Ovary (tissue), 9 donors: ENCODE measurements around the gene UNC119B. TPM values are rescaled to one million over a fixed set of nuclear protein-coding genes. Genes with fewer than 3 reads are reported as not detected.

ENCODE experiments used
- DNase-seq, 5 donors: peaks; one replicate each; pipeline ENCODE4 v3.0.0-alpha.2; 2019 to 2020
- H3K27ac ChIP-seq, 2 donors: fragments of 200-600 bp; one replicate each; pipeline versions ENCODE4 v1.5.1 to v1.8.0; 2019 to 2022
- H3K27me3 ChIP-seq: fragments of 200-600 bp; one replicate; pipeline ENCODE4 v1.8.0; 2022
- H3K36me3 ChIP-seq: fragments of 200-600 bp; sonication (generic); one replicate; pipeline ENCODE4 v1.5.1; 2019
- H3K4me1 ChIP-seq: one replicate; pipeline ENCODE4 v1.8.1; 2013; ENCODE audit warnings: mild to moderate bottlenecking, moderate library complexity; ENCODE audit not compliant: insufficient read depth
- H3K4me3 ChIP-seq: fragments of 200-600 bp; sonication (generic); one replicate; pipeline ENCODE4 v1.5.1; 2017
- H3K9me3 ChIP-seq, 2 donors: fragments of 200-600 bp in 1 of 2; sonication (generic) in 1 of 2; one replicate each; pipeline versions ENCODE4 v1.5.1 to v1.8.1; 2013 to 2019; ENCODE audit warnings: mild to moderate bottlenecking in 1 of 2, moderate library complexity in 1 of 2
- CTCF ChIP-seq, 3 donors: fragments of 450-650 bp in 2 of 3; fragments of 200-600 bp in 1 of 3; IDR thresholded peaks; one replicate each; pipeline versions ENCODE4 v1.5.1 to v1.8.0; 2016 to 2022; ENCODE audit warnings: antibody characterized with exemption in 3 of 3, mild to moderate bottlenecking in 1 of 3
- EP300 ChIP-seq: sonication (generic); formaldehyde crosslinking; IDR thresholded peaks from one replicate; pipeline ENCODE4 v1.6.1; 2017; ENCODE audit warnings: antibody characterized with exemption
- POLR2A ChIP-seq: fragments of 450-650 bp; IDR thresholded peaks from one replicate; pipeline ENCODE4 v1.6.1; 2017; ENCODE audit warnings: antibody characterized with exemption, mild to moderate bottlenecking, moderate library complexity
- WGBS, 3 donors: extraction: QIAGEN DNeasy Blood & Tissue Kit in 1 of 3; methylation state at CpG; one replicate each; pipeline versions ENCODE4 v1.1.5 to v1.1.7; 2013 to 2017; 5-methylcytosine and 5-hydroxymethylcytosine counted together
- intact Hi-C, 4 donors: fragments of 100-400 bp; cut with DNase I; formaldehyde crosslinking; loops; one replicate each; pipeline versions ENCODE4 v1.11.0 to v1.15.1; 2022 to 2023
- polyA plus RNA-seq, 2 donors: library from polyadenylated mRNA; stranded (reverse); fragments of 200-250 nt in 1 of 2; fragments of 350-450 nt in 1 of 2; fragmentation: Illumina TruSeq in 1 of 2; extraction: RNeasy Lipid Tissue Mini Kit (QIAGEN cat#74804) in 1 of 2; gene quantifications; one replicate each; pipeline ENCODE4 v1.2.3, GENCODE V29; 2013 to 2014
- total RNA-seq, 7 donors: library from RNA; depleted of rRNA in 2 of 7; stranded (reverse); fragments of >200 nt in 2 of 7; fragmentation: NEBNext Ultra II Directional in 3 of 7; extraction: Animal tissue kit (Norgen Biotek cat#: 25700) in 3 of 7; gene quantifications; one replicate each; pipeline versions ENCODE4 v1.1.0 to v1.2.4, GENCODE V29; 2016 to 2023
- donor health status: DM: no; HTN: no; CAD: no; lungs with moderate emphysema.
- donor health status: DM: no; HTN: no; CAD: no.
- donor health status: Bipolar disorder and iron deficiency.
- donor health status: DM: yes; HTN: yes; CAD: no.
- donor health status: DM: no; HTN: no; CAD: no.
- donor health status: DM: yes; HTN: yes; CAD: no.

Gene UNC119B
- total and polyA plus RNA-seq, 9 donors = 18.4 to 54.4 (median 44.4) TPM

DNA sequence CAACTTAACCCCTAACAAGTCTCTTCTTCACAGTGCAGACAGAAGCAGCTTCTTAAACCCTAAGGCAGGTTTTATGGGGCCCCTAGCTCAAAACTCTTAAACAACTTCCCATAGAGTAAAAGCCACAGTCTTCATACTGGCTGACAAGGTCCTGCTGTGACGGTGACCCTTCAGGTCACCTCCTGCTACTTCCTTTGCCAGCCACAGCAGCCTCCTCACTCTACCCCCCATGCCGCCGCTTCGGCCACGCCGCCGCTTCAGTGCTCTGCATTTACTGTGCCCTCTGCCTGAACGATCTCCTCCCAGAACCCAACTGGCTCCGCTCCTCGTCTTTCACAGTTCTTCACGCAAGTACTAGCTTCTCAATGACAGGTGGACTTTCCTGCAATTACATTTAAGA is 60.8 kb downstream of the UNC119B start:
- DNase-seq = no peak
- intact Hi-C loops = no loop called here
- H3K9me3 ChIP-seq = no peaks in the 10 kb centered on the region
- no peak for TF ChIP-seq POLR2A
- no peak for TF ChIP-seq CTCF (IDR thresholded peaks at IDR 0.05)
- TF ChIP-seq EP300 = no peak
- H3K36me3 ChIP-seq = no peaks in the 10 kb centered on the region
- H3K27me3 ChIP-seq = no peaks in the 10 kb centered on the region
- no peaks in the 10 kb centered on the region for H3K4me1 ChIP-seq
- 87 to 90% (median 89%) methylated on average over 11 of the region's 11 CpGs for WGBS, 3 donors
- H3K4me3 ChIP-seq = no peak overlapping the region
- H3K27ac ChIP-seq = no peak overlapping the region

Other genes with a start within 250 kb of the UNC119B start
- 100 to 1,000 TPM in 5 of 7 donors, 10 to 100 TPM in 2; 53.8 to 141 (median 124) TPM for gene SRSF9, start 240.7 kb upstream of the UNC119B start, total RNA-seq
- 100 to 1,000 TPM; 106 to 129 TPM for gene SRSF9, start 240.7 kb upstream of the UNC119B start, polyA plus RNA-seq
- 100 to 1,000 TPM in 6 of 7 donors, 10 to 100 TPM in 1; 92.9 to 317 (median 256) TPM for gene DYNLL1, start 214.3 kb upstream of the UNC119B start, total RNA-seq
- 100 to 1,000 TPM; 249 to 522 TPM for gene DYNLL1, start 214.3 kb upstream of the UNC119B start, polyA plus RNA-seq
- 10 to 100 TPM; 20.7 to 34.0 (median 22.1) TPM for gene COQ5, start 181.3 kb upstream of the UNC119B start, total RNA-seq
- 10 to 100 TPM; 24.9 to 32.7 TPM for gene COQ5, start 181.3 kb upstream of the UNC119B start, polyA plus RNA-seq
- gene RNF10, start 176.1 kb upstream of the UNC119B start, total RNA-seq = 100 to 1,000 TPM in 5 of 7 donors, 10 to 100 TPM in 2; 59.7 to 190 (median 136) TPM
- gene RNF10, start 176.1 kb upstream of the UNC119B start, polyA plus RNA-seq = 100 to 1,000 TPM in 1 of 2 donors, 10 to 100 TPM in 1; 91.3 to 184 TPM
- 10 to 100 TPM; 13.6 to 29.5 (median 22.5) TPM for gene POP5, start 129.1 kb upstream of the UNC119B start, total RNA-seq
- gene POP5, start 129.1 kb upstream of the UNC119B start, polyA plus RNA-seq = 10 to 100 TPM; 25.7 to 39.4 TPM
- gene CABP1, start 69.8 kb upstream of the UNC119B start, total RNA-seq = 1 to 10 TPM in 2 of 7 donors, under 1 TPM in 4, not detected in 1; 0.33 to 1.5 (median 0.79) TPM
- 1 to 10 TPM in 1 of 2 donors, under 1 TPM in 1; 0.74 to 2.6 TPM for gene CABP1, start 69.8 kb upstream of the UNC119B start, polyA plus RNA-seq
- gene MLEC, start 23.3 kb upstream of the UNC119B start, total RNA-seq = 100 to 1,000 TPM in 4 of 7 donors, 10 to 100 TPM in 3; 29.2 to 134 (median 101) TPM
- 100 to 1,000 TPM in 1 of 2 donors, 10 to 100 TPM in 1; 31.2 to 169 TPM for gene MLEC, start 23.3 kb upstream of the UNC119B start, polyA plus RNA-seq
- 10 to 100 TPM in 6 of 7 donors, 1 to 10 TPM in 1; 8.0 to 17.5 (median 13.9) TPM for gene ACADS, start 15.4 kb downstream of the UNC119B start, total RNA-seq
- gene ACADS, start 15.4 kb downstream of the UNC119B start, polyA plus RNA-seq = 10 to 100 TPM in 1 of 2 donors, 1 to 10 TPM in 1; 1.0 to 15.0 TPM
- 10 to 100 TPM; 28.5 to 69.8 (median 51.9) TPM for gene SPPL3, start 193.9 kb downstream of the UNC119B start, total RNA-seq
- 10 to 100 TPM; 24.2 to 87.4 TPM for gene SPPL3, start 193.9 kb downstream of the UNC119B start, polyA plus RNA-seq